NCI-H1092 (cell line): ENCODE data around the gene PAGE2.
A peak's percentile ranks its signal among the peaks of the same experiment; 100 is the strongest.
"Not testable (repeated sequence)": the region's sequence is repeated elsewhere in the genome, so short reads cannot be mapped to it uniquely, and the experiment has no call there.

Experiments used
- DNase-seq: peaks from one replicate; lab custom pipeline; 2025; lab: John Stamatoyannopoulos, UW

Gene PAGE2, protein sequence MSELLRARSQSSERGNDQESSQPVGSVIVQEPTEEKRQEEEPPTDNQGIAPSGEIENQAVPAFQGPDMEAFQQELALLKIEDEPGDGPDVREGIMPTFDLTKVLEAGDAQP

DNA sequence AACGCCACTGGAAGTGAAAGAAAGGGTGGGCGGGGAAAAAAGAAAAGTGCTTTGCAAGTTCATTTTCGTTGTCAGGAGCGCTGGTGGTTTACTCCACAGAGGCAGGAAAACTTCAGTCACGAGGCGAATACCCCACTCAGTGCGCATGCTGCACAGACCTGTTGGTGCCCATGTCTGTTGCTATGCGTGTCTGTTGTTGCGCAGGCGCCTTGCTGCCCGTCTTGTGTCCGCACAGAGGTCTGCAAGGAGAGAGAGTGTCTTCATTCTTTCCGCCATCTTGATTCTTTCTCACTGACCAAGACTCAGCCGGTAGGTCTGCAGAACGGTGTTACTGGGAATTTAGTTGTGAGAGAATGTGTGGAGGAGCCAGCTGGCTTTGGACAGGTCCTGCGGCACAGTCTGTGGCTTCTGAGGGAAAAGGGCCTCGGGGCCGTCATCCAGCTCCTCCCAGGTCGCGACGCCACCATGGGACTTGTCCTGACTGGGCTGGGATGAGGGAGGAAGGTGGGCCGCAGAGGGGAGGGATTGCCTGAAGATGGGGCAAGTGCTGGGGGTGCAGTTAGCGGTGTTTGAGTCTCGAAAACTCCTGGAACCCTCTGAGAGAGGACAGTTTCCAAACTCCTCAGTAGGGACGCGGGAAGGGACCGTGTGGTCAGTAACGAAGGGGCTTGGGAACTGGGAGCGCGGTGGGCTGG, at the start of gene PAGE2:
Gene PAGE2, plus strand, starts transcription at position 224 of the 695 bp plus-strand sequence. CDS start 1,003 bp downstream, outside the sequence.
- DNase-seq, result no peak

DNA sequence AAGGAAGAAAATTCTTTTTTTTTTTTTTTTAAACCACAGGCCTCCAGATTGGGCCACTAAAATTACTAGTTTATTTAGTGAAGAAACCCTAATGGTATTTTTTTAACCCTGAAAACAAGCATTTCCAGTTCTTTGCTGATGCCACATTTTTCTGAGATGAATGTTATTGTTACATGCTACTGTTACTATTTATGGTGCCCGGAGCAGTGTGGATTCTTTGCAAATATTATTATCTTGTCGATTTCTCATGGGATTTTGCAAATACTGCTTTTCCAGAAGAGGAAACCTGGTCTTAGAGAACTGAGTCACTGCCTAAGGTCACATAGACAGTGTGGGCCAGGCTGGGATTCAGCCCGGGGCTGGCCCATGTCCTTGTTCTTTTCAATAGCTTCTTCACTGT, 49.3 kb upstream of the PAGE2 start:
- DNase-seq, result no peak

DNA sequence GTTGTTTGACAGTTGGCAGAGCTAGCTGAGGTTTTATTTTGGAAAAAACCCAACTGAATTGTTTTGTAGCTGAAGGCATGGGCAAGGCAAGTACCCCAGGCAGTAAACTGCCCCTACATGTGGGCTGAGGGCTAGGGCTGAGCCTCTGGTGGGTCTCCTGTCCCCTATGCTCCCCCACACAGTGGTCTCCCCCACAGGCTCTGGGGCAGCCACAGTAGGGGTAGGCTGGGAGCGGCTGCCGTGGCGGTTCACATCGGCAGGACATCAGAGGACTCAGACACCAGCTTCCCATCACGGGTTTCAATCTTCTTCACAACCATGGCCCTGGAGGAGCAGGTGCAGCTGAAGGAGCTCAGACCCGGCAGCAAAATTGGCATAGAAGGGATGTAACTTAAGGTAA, 47.3 kb upstream of the PAGE2 start:
- no peak for DNase-seq

DNA sequence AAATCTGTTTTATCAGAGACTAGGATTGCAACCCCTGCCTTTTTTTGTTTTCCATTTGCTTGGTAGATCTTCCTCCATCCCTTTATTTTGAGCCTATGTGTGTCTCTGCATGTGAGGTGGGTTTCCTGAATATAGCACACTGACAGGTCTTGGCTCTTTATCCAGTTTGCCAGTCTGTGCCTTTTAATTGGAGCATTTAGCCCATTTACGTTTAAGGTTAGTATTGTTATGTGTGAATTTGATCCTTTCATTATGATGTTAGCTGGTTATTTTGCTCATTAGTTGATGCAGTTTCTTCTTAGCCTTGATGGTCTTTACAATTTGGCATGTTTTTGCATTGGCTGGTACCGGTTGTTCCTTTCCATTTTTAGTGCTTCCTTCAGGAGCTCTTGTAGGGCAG, 38.2 kb upstream of the PAGE2 start:
- DNase-seq, result not testable (repeated sequence)

DNA sequence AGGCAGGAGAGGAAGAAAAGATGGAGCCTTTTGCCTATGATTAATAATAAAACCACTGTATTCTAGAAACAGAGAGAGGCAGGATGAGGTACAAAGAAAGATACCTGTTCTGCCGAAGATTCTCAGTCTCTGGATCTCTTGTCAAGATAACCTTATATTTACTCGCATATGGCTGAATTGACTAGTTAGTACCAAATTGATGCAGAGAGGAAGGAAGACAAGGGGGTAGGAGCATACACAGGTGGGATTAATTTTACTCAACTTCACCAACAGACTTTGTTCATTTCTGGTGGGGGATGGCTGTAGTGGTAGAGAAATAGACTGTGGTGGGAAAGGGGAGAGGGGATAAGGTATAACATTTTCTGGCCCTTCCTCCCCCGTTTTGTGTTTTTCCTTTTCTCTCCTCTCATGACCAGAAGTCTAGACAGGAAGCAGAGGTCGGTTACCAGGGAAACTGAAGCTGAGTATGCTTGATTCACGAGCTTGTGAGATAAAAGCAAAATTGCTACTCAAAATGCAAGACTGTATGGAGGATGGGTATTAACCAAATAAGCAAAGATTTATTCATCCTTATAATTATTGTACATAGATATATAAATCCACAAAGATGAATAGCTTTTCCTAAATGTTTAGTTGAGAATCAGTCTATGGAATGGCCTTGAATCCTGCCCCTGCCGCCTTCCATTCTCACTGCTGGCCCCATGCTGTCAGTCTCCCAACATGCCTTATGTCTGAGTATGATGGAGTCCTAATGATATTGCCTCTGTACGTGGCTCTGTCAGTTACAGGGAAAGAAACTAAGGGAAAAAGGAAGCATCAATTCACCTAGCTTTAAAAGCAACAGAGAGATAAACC, 31.8 kb upstream of the PAGE2 start:
- peak; percentile 30 for DNase-seq

DNA sequence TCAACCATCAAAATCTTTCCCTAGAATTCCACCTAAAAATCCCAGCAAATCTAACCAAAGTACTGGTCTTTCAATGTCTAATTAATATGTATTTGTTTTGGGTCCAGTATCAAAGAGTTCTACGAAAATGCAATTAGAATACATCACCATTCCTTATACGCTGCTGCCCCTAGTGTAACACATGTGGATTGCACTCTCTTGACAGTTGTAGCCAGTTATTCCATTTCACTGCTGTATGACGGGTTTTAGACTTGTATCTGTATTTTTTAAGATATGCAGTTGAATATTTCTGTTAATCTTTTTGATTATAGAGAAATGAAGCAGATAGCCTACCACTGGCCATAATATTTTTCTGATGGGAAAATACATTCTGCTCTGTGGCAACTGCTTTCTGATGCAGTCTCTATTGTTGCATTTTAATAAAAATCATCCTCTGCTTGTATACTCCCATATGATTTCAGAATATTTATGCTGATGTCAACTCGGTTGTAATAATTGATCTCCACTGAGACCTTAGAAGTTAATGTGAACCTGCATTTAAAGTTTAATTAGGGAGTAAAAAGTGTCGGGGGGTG, 31.1 kb upstream of the PAGE2 start:
- DNase-seq, result peak; percentile 36

DNA sequence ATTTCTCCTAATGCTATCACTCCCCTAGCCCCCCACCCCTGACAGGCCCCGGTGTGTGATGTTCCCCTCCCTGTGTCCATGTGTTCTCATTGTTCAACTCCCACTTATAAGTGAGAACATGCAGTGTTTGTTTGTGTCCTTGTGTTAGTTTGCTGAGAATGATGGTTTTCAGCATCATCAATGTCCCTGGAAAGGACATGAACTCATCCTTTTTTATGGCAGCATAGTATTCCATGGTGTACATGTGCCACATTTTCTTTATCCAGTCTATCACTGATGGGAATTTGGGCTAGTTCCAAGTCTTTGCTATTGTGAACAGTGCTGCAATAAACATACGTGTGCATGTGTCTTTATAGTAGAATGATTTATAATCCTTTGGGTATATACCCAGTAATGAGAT, 21.6 kb upstream of the PAGE2 start:
- DNase-seq, result not testable (repeated sequence)

DNA sequence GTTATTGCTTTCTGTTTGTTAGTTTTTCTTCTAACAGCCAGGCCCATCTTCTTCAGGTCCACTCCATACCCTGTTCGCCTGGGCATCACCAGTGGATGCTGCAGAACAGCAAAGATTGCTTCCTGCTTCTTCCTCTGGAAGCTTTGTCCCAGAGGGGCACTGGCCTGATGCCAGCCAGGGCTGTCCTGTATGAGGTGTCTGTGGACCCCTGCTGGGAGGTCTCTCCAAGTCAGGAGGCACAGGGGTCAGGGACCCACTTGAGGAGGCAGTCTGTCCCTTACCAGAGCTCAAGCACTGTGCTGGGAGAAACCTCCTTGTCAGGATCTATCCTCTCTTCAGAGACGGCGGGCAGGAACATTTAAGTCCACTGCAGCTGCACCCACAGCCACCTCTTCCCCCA, 16.5 kb upstream of the PAGE2 start:
- DNase-seq, result no peak

DNA sequence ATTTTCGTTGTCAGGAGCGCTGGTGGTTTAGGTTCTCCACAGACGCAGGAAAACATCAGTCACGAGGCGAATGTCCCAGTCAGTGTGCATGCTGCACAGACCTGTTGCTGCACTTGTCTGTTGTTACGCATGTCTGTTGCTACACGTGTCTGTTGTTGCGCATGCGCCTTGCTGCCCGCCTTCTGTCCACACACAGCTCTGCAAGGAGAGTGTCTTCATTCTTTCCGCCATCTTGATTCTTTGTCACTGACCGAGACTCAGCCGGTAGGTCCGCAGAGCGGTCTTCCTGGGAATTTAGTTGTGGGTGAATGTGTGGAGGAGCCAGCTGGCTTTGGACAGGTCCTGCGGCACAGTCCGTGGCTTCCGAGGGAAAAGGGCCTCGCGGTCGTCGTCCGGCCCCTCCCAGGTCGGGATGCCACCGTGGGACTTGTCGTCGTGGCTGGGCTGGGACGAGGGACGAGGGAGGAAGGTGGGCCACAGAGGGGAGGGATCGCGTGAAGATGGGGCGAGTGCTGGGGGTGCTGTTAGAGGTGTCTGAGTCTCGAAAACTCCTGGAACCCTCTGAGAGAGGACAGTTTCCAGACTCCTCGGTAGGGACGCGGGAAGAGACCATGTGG, 13.9 kb upstream of the PAGE2 start, which contains the start of gene PAGE2B:
Gene PAGE2B, plus strand, starts transcription at position 180 of the 617 bp plus-strand sequence. CDS start 1,012 bp downstream, outside the sequence.
- DNase-seq, result no peak

DNA sequence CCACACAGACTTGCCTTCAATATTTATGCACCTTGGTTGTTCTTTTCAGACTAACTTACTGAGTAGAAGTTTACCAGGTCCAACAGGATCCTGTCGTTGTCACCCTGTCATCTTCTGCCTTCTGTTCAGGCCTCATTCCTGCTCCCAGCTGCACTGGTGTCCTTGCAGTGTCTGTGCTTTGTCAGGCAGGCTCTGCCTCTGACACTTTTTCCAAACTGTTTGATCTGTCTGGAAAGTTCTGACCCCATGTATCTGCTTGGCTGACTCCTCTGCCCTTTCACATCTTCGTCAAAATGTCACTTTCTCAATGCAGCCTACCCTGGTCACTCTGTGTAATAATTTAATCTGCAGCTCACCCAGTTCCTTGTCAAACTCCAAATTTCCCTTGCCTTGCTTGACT, 9.9 kb downstream of the PAGE2 start:
- DNase-seq, result no peak

DNA sequence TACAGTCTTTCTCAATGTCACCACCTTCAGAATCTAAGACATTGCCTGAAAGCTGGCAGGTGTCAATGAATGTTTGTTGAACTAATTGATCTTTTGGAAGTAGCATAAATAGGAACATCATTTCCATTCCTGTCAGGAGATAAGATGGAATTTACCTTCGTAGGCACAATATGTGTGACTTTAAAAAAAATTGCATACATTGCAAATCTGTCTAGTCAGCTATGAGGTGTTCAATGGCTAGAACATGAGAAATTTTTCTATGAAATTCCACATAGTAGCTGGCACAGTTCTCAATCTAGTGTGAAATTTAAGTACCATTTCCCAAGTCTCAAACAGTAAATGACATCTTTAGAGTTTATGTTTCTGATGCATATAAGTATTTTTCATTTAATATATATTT, 10.3 kb downstream of the PAGE2 start:
- DNase-seq, result no peak

DNA sequence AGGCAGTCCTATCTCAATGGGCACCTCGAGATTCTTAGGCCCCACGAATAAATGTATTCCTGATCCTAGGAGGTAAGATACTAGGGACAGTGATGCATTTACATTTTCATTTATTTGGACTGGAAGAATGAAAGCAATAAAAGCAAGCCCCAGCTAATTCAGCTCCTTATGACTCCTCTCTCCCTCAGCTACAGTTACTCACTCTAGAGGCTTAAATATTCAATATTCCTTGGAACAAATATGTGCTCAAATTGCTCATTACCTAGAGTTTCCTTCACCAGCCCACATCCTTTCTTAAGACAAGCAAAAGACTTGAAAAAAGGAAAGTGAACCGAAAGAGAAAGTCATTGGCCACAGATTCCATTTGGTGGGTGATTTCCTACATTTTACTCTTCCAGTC, 13.9 kb downstream of the PAGE2 start:
- no peak for DNase-seq

DNA sequence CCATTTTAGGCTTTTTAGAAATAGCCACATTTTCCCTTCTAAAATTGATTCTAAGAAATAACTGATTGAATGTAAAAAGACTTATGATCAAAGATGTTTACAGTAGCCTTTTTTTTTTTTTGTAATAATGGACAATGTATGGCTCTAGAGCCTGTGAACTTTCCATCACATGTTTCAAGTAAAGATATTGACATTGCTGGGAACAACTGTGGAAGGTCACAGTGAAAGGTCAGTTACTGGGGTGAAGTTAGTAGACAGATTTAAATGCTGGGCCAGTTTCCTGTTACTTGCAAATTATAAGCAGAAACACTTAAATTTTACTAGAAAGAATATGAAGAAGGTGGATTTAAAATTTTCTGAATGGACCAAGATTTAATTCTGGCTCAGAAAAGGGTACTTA, 18.4 kb downstream of the PAGE2 start:
- DNase-seq, result no peak

DNA sequence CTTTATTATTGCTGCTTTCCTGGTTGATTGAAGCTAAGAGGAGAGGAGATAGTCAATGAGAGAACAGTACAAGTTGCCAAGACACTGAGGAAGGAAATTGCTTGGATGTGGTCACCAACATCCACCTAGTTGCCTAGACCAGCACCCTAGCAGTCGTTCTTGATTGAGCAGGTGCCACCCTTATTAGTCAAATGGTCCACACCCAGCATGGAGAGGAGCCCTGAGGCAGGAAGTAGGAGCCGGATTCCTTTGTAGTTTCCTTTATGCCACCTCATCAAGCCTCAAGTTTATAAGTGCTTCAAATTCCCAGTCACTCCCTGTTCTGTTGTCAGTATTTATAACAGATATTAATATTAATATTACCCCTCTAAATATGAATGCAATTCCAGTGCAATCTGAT, 19.1 kb downstream of the PAGE2 start:
- no peak for DNase-seq

DNA sequence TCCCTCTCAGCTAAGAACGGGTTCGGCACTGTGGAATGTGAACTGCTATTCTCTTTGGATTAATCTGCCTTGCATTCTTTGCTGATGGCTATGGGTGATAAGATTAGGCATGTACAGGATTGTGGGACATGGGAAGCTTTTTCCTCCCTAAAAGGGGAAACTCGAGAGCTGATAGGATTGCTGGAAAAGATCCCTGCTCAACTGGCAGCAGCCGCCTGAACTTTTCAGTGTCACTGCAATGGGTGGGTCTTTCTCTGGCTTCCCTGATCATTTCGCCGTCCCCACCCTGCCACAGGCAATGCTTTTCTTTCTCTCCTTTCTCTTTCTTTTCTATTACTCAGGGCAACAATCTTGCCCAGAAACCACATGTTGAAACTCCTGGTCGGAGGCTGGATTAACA, 20.5 kb downstream of the PAGE2 start:
- DNase-seq, result no peak

DNA sequence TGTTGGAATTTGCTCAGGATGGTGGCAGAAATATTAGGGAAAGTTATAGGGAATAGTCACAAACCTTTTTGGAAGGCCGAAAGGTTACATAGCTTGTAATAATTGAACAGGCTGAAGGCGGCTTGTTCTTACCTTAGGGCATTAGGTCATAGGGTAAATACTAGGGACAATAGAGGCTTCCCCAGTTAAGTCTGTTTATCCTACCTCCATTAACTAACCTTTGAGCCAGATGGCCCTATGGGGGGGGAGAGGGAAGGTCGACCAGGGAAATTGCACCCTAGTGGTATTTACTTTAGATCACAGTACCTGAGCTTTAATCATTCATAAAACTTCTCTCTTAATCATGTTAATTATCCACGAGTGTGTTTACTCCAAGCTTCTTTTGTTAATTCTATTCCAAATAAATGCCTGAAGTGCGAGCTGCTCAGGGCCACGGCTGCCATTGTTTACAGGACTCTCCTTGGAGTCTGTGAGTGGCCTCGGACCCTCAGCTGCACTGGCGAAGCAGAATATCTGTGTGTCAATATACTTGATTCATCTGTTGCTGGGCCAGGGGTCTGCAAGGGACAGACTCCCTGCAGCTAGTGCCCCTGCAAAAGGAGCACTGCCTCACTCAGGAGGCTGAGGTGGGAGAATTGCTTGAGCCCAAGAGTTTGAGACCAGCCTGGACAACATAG, 22.9 kb downstream of the PAGE2 start:
- no peak for DNase-seq

DNA sequence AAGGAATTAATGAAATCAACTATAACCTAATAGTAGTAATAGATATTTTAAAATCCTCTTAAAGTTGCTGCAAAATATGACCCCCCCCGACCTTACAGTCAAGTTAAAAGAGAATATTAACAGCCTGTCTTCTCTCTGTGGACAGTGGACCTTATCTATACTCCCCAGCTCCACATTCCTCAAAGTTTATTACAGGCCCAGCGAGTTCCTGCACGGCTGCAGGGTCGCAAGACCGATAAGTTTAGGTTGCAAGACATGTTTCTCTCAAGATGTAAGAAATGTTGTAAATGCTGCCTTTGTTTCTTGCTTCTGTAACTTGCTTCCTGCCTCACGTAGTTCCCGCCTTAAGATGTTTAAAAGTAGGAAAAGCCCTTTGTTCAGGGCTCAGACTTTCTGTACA, 27.8 kb downstream of the PAGE2 start:
- not testable (repeated sequence) for DNase-seq

DNA sequence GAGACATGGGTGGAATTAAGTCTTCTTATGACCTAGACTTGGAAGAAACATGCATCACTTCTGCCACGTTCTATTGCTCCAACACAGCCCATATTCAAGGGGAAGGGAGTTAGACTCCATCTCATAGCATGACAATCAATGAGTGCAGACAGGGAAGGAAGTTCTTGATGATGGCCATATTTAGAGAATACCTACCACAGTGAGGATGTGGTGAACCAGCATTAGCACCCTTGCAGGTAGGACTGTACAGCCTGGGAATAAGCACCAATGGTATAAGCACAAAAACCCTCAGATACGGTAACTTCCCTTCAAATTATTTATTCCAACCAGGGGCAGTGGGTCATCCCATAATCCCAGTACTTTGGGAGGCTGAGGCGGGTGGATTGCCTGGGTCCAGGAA, 29.8 kb downstream of the PAGE2 start:
- DNase-seq, result no peak

DNA sequence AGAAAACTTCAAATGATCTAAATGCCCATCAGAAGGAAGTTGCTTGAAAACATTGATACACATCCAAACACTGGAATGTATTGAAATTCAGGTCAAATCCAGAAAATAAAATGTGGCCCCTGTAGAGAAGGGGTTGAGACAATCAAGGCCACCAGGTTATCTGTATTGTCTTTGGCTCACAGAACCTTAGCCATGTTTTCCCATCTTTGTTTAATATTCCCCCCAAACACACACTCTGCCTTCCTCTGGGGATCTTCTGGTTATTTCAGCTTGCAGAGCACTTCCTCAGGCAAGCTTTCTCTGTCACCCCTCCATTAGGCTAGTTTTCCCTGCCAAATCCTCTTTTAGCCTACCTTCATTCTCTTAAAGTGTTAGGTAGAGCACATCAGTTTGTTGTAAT, 30.5 kb downstream of the PAGE2 start:
- DNase-seq, result no peak

DNA sequence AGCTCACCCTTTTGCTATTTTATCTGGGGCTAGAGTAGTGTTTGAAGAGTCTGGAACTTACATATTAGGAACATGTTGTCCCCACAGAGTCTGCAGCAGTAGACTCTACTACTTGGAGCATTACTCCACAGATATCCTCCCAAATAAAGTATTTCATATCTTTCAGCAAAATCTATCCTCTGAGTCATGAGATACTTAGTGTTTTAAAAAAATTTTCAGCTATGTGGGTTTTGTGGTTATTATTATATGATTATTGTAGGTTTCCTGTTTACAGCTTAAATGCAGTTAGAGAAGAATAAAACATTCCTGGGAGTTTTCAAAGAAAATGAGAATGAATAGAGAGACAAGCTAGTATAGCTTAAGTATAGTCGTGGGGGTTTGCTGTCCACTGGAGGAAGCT, 30.9 kb downstream of the PAGE2 start:
- DNase-seq, result no peak

DNA sequence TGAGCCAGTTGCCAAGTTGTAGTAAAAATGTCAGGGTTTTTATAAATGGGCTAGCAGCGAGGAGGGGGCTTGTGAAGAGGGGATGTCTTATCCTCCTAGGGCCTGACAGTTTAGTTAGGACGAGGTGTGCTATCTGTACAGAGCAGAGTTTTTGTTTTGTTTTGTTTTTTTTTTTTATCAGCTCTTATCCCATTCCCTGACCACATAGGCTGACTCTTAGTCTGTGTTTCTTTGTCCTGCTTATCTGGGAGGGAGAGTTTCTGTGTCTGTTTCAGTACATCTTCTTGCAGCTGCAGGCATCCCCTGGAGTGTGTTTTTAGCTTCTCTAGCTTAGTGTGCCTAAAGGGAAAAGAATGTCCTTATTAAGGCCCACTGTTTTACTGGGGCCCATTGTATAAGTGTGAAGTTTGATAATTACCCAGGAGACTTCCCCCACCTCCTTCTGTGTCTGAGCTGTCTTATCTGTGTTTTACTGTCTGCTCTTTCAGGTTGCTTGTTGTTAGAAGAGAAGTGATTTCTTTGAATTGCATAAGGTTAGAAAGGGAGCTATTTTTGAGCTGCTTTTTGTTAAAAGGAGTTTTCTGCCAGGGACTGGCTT, 32.0 kb downstream of the PAGE2 start:
- DNase-seq, result no peak
